VCaP (cell line): ENCODE results near the gene ZNF302.
A peak's percentile ranks its signal among the peaks of the same experiment; 100 is the strongest.

ENCODE experiments used
- H3K27ac ChIP-seq: fragments of 450-650 bp; 2 replicates; pipeline ENCODE4 v1.5.1; 2017
- TF ChIP-seq, protein P1 (sequence below): fragments of 450-650 bp; conservative IDR thresholded peaks from 2 replicates; pipeline ENCODE4 v1.5.1; 2017; ENCODE audit warnings: mild to moderate bottlenecking, moderate library complexity

The ZNF302 gene

DNA sequence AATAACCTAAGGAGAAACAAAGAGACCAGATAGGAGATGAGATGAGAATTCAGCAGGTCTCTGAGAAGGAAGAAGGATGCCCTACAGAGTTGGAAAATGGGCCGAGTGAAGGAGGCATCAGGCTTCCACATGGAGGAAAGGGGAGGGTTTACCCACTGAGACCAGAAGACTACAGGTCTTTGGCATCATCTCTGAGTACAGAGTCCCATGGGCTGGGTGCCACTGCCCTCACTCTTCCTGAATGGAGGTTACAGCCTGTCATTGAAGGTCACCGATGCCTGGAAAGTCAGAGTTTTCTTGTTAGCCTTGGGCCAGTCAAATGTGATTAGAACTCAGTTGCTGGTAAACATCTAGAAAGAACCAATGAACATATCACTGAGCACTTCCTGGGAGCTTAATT, 9.9 kb downstream of the ZNF302 start:
- H3K27ac ChIP-seq, result no peak overlapping the region
- TF ChIP-seq, protein P1, sequence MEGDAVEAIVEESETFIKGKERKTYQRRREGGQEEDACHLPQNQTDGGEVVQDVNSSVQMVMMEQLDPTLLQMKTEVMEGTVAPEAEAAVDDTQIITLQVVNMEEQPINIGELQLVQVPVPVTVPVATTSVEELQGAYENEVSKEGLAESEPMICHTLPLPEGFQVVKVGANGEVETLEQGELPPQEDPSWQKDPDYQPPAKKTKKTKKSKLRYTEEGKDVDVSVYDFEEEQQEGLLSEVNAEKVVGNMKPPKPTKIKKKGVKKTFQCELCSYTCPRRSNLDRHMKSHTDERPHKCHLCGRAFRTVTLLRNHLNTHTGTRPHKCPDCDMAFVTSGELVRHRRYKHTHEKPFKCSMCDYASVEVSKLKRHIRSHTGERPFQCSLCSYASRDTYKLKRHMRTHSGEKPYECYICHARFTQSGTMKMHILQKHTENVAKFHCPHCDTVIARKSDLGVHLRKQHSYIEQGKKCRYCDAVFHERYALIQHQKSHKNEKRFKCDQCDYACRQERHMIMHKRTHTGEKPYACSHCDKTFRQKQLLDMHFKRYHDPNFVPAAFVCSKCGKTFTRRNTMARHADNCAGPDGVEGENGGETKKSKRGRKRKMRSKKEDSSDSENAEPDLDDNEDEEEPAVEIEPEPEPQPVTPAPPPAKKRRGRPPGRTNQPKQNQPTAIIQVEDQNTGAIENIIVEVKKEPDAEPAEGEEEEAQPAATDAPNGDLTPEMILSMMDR, result no peak

DNA sequence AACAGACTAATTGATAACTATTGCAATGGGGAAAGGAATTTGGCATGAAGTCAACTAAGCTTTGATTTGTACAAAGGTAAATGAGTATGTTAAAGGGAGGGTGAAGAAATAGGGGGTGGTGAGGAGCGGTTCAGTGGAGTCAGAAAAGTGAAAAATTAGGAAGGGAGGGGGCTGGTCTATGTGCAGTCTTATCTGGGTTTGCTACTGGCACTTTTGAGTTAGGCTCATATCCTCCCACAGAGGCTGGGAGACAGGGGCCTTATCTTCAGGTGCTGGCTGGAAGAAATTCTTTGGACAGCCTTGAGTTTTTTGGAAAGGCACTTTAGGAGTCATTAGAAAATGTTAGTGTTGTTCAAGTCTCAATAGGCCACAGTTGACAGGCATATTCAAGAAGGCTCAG, 11.1 kb downstream of the ZNF302 start:
- TF ChIP-seq, protein P1, result no peak

DNA sequence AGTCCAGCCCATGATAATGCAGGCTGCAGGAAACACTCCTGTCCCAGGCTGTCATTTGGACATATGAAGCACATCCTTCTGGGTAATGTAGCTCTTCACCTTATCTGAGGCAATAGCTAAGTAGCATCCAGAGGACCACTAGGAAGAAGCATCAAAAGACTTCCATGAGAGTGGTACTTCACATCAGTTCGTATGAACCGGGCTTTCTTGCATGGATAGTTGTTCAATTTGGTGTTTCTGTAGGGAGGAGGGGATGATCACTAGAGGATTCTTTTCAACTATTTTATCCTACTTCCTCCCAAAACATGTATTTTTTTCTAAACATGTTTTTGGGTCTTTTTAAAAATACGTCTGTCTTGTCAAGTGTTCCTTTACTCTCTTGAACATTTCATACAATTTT, 12.9 kb downstream of the ZNF302 start:
- TF ChIP-seq, protein P1, result no peak
- no peak overlapping the region for H3K27ac ChIP-seq

More for the DNA sequence above, 11.1 kb downstream of the ZNF302 start:
- no peak overlapping the region for H3K27ac ChIP-seq

DNA sequence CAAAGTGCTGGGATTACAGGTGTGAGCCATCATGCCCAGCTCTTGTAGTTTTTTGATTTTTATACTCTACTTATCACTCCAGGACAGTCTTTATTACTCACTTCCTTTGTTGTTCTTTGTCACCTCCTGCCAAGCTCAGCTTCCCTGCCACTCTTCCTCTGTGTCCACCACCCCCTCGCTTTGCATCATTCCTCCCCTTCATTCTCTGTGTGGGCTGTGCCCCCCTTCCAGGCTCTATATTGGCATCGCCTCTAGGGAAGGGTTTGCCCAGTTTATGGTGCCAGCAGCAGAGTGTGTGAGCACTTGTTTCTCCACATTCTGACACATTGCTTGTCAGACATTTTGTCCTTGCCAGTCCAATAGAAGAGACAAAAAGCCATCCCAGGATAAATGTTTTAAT, 15.1 kb downstream of the ZNF302 start:
- TF ChIP-seq, protein P1, result no peak
- H3K27ac ChIP-seq, result no peak overlapping the region

DNA sequence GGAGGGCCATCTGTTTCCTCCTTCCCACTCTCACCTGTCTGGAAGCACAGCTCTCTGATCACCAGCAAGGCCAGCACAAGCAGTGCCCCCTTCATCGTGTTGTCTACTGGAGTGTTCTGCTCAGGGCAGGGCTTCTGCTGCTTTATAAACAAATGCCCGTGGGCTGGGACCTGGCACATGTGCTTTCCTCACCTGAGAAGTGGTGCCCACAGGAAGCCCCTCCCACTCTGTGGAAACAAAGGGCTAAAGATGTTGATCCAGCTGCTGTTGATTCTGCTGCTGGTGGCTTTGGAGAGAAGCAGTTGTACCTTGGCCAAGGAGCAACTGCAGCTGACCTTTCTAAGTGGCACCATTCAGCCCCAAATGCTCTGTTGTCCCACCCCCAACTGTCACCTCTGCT, 30.2 kb downstream of the ZNF302 start:
- TF ChIP-seq, protein P1, result no peak
- H3K27ac ChIP-seq, result no peak overlapping the region

DNA sequence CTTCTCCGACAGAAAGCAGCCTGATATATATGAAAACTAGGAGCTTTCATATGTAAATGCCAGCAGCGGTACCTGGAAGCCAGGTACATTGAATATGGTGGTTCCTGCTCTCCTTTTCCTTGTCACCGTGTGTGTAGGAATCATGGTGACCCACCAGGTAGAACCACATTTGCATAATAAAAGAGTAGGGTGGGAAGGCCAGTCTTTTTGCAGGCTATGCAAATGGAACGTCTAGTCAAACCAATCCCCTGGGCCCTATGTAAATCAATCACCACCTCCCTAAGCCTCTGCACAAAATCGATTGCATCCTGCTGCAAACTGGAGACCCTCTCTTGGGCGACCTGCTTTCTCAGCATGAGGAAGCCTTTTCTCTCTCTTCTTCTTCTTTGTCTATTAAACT, 34.4 kb downstream of the ZNF302 start:
- H3K27ac ChIP-seq, result no peak overlapping the region
- TF ChIP-seq, protein P1, result no peak

DNA sequence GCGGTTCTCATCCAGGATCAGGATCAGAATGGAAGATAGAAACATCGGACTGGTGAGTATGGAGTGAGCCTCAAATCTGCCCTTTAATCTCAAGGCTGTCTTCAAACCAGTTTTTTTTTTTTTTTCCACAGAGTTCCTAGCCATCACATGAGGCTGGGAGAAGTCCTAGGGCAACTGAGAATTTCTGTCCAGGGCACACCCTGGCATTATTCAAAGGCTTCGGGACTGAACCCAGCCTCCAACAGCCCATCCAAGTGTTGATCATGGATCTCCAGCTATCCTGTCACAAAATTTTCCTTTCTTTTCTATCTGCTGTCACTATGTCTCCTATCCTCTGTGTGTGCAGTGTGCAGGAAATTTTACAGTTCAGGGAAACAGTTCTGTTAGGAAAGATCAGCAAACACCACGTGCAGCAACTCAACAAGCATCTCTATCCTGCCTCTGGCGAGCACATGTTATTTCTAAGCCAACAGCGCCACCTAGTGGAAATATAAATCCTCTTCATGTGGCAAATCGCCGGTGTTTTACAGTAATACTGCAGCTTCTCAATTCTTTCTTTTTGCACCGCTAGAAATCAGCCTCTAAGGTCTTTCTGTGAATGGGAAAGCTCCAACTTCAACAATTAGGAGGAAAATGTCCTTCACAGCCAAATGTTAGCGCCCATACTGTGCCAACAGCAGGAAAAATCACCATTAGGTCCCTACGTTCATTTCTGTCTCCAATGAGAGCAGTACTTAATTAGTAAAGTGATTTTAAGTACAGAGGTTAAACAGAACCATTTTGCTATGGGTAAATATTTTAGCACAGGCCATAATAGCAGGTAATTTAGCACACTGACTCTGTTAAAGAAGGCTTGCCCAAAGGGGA, 35.1 kb downstream of the ZNF302 start:
- peak overlapping the region; percentile 32; the same call in 1 of the 2 replicates for H3K27ac ChIP-seq
- TF ChIP-seq, protein P1, result peak; percentile 70
